SK-N-SH treated with all-trans-retinoic acid at 6 μM for 48 hours (cell line): ENCODE measurements around the gene ZNF488.

Source experiments
- ATAC-seq: fragments of 200-7000 bp; cut with Tn5 transposase; 3 replicates; pipeline ENCODE4 v1.9.1; 2020; ENCODE audit warnings: mild to moderate bottlenecking, moderate library complexity
- ARNTL ChIP-seq: fragments of 450-650 bp; formaldehyde crosslinking; IDR thresholded peaks from 2 replicates; pipeline ENCODE4 v1.5.0; 2020; ENCODE audit warnings: low read depth, mild to moderate bottlenecking, moderate library complexity, borderline replicate concordance
- BACH2 ChIP-seq: fragments of 250-450 bp; sonication (Bioruptor Pico); IDR thresholded peaks from 2 replicates; pipeline ENCODE4 v1.9.0; 2021; ENCODE audit warnings: mild to moderate bottlenecking, borderline replicate concordance
- ESRRG ChIP-seq: fragments of 250-450 bp; sonication (Bioruptor Pico); IDR thresholded peaks from 2 replicates; pipeline ENCODE4 v1.6.1; 2021; ENCODE audit warnings: mild to moderate bottlenecking
- GLIS3 ChIP-seq: fragments of 250-450 bp; sonication (Bioruptor Pico); IDR thresholded peaks from 2 replicates; pipeline ENCODE4 v1.5.0; 2020; ENCODE audit warnings: mild to moderate bottlenecking, moderate library complexity
- ISL1 ChIP-seq: fragments of 250-450 bp; sonication (Bioruptor Pico); IDR thresholded peaks from 2 replicates; pipeline ENCODE4 v2.1.2; 2022; ENCODE audit warnings: mild to moderate bottlenecking, moderate library complexity
- OSR1 ChIP-seq: fragments of 250-450 bp; sonication (Bioruptor Pico); IDR thresholded peaks from 2 replicates; pipeline ENCODE4 v1.8.0; 2022; ENCODE audit warnings: moderate library complexity, mild to moderate bottlenecking, inconsistent platforms
- PPARA ChIP-seq: fragments of 250-450 bp; sonication (Bioruptor Pico); IDR thresholded peaks from 2 replicates; pipeline ENCODE4 v1.5.0; 2020; ENCODE audit warnings: mild to moderate bottlenecking, borderline replicate concordance
- RARB ChIP-seq: fragments of 250-450 bp; sonication (Bioruptor Pico); IDR thresholded peaks from 2 replicates; pipeline ENCODE4 v1.8.0; 2021; ENCODE audit warnings: mild to moderate bottlenecking, moderate library complexity
- SNAI2 ChIP-seq: fragments of 250-450 bp; sonication (Bioruptor Pico); IDR thresholded peaks from 2 replicates; pipeline ENCODE4 v1.5.0; 2020; ENCODE audit warnings: mild to moderate bottlenecking, moderate library complexity
- TCF4 ChIP-seq: fragments of 250-450 bp; sonication (Bioruptor Pico); IDR thresholded peaks from 2 replicates; pipeline ENCODE4 v1.8.0; 2021; ENCODE audit warnings: mild to moderate bottlenecking, moderate library complexity, borderline replicate concordance
- TOX ChIP-seq: fragments of 250-450 bp; sonication (Bioruptor Pico); IDR thresholded peaks from 2 replicates; pipeline ENCODE4 v1.8.0; 2021; ENCODE audit warnings: mild to moderate bottlenecking, moderate library complexity, borderline replicate concordance
- ZC3H10 ChIP-seq: fragments of 250-450 bp; sonication (Bioruptor Pico); IDR thresholded peaks from 2 replicates; pipeline ENCODE4 v1.5.1; 2021; ENCODE audit warnings: mild to moderate bottlenecking, moderate library complexity
- ZFP3 ChIP-seq: fragments of 250-450 bp; sonication (Bioruptor Pico); IDR thresholded peaks from 2 replicates; pipeline ENCODE4 v1.5.0; 2020; ENCODE audit warnings: mild to moderate bottlenecking, moderate library complexity
- ZFP30 ChIP-seq: fragments of 450-650 bp; formaldehyde crosslinking; IDR thresholded peaks from 2 replicates; pipeline ENCODE4 v1.5.0; 2022; ENCODE audit warnings: mild to moderate bottlenecking, moderate library complexity
- ZNF565 ChIP-seq: fragments of 450-650 bp; formaldehyde crosslinking; conservative IDR thresholded peaks from 2 replicates; pipeline ENCODE4 v1.5.0; 2020; ENCODE audit warnings: low read depth, mild to moderate bottlenecking, moderate library complexity
- ZNF70 ChIP-seq: fragments of 450-650 bp; formaldehyde crosslinking; IDR thresholded peaks from 2 replicates; pipeline ENCODE4 v1.5.0; 2020; ENCODE audit warnings: mild to moderate bottlenecking, moderate library complexity
- ZNF8 ChIP-seq: fragments of 450-650 bp; formaldehyde crosslinking; IDR thresholded peaks from 2 replicates; pipeline ENCODE4 v1.5.0; 2020; ENCODE audit warnings: mild to moderate bottlenecking, moderate library complexity
- TF ChIP-seq, protein P1 (sequence below): fragments of 250-450 bp; sonication (Bioruptor Pico); IDR thresholded peaks from 2 replicates; pipeline ENCODE4 v1.5.1; 2021; ENCODE audit warnings: mild to moderate bottlenecking, moderate library complexity
- TF ChIP-seq, protein P2 (sequence below): fragments of 250-450 bp; sonication (Bioruptor Pico); IDR thresholded peaks from 2 replicates; pipeline ENCODE4 v1.8.0; 2021; ENCODE audit warnings: low read depth, mild to moderate bottlenecking, moderate library complexity, borderline replicate concordance
- TF ChIP-seq, protein P3 (sequence below): fragments of 250-450 bp; sonication (Bioruptor Pico); IDR thresholded peaks from 2 replicates; pipeline ENCODE4 v1.8.0; 2020; ENCODE audit warnings: mild to moderate bottlenecking, moderate library complexity, borderline replicate concordance
- TF ChIP-seq, protein P4 (sequence below): fragments of 250-450 bp; sonication (Bioruptor Pico); IDR thresholded peaks from 2 replicates; pipeline ENCODE4 v1.5.1; 2020; ENCODE audit warnings: low read depth, mild to moderate bottlenecking, moderate library complexity

ZNF488 gene

DNA sequence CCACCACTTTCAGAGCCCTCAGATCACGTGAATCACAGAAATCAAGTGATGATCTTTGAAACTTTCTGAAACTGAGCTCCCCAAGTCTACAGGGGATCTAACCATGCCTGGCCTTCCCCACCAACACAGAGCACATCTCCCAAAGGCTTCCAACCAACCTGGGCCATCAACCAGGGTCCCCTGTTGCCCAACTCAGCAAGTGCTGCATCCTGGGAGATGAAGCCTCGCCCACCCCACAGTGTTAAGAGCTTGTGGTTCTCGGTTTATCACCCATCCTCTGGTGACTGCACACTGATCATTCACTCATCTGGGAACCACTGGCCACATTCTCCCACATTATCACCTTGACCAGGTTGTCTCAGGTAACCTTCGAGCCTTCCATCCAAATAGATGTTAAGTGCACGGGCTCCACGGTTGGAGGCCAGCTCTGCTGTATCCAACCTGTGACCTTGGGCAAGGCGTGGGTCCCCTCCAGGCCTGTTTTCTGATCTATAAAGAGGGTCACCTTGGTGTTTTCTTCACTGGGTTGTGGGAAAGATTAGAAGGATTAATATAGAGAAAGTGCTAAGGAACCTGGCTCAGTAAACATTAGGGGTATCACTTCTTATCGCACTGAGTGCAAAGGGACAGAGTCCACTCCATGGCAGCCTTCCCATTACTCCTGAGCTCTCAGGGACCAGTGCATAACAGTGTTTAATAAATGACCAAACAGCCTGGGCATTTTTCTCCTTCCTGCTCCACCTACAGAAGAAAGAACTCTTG lies 3.6 kb downstream of the ZNF488 start:
- TF ChIP-seq, protein P1, sequence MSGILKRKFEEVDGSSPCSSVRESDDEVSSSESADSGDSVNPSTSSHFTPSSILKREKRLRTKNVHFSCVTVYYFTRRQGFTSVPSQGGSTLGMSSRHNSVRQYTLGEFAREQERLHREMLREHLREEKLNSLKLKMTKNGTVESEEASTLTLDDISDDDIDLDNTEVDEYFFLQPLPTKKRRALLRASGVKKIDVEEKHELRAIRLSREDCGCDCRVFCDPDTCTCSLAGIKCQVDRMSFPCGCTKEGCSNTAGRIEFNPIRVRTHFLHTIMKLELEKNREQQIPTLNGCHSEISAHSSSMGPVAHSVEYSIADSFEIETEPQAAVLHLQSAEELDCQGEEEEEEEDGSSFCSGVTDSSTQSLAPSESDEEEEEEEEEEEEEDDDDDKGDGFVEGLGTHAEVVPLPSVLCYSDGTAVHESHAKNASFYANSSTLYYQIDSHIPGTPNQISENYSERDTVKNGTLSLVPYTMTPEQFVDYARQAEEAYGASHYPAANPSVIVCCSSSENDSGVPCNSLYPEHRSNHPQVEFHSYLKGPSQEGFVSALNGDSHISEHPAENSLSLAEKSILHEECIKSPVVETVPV (CRISPR knock-in tag): no peak
- no peak for TF ChIP-seq TCF4 (CRISPR knock-in tag)
- no peak for TF ChIP-seq BACH2 (CRISPR knock-in tag)
- TF ChIP-seq, protein P2, sequence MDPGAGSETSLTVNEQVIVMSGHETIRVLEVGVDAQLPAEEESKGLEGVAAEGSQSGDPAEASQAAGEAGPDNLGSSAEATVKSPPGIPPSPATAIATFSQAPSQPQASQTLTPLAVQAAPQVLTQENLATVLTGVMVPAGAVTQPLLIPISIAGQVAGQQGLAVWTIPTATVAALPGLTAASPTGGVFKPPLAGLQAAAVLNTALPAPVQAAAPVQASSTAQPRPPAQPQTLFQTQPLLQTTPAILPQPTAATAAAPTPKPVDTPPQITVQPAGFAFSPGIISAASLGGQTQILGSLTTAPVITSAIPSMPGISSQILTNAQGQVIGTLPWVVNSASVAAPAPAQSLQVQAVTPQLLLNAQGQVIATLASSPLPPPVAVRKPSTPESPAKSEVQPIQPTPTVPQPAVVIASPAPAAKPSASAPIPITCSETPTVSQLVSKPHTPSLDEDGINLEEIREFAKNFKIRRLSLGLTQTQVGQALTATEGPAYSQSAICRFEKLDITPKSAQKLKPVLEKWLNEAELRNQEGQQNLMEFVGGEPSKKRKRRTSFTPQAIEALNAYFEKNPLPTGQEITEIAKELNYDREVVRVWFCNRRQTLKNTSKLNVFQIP: no peak
- TF ChIP-seq ESRRG (CRISPR knock-in tag): no peak
- TF ChIP-seq SNAI2 (CRISPR knock-in tag): no peak
- TF ChIP-seq OSR1 (CRISPR knock-in tag): no peak
- TF ChIP-seq RARB (CRISPR knock-in tag): no peak
- TF ChIP-seq ISL1 (CRISPR knock-in tag): no peak
- TF ChIP-seq PPARA: no peak
- TF ChIP-seq ZC3H10 (CRISPR knock-in tag): no peak
- no peak for TF ChIP-seq GLIS3 (CRISPR knock-in tag)
- no peak for TF ChIP-seq ARNTL (CRISPR knock-in tag)
- TF ChIP-seq ZNF565: no peak

DNA sequence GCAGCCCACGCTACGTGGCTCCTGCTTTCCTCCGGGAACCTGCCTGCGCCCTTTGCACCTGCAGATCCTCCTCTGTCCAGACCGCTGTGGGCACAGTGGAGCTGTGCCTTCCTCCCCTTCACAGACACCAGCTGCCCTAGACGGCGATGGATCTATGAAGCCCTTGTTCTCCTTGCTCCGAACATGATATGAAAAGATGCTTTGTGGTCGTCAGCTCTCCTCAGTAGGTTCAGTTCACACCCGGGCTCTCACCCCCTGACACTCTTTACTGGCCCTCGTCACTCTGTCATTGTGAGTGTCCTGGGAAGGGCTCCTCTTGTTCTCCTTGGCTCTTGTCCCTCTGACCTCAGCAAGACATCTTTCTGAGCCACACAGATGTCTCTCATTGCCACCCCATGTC lies 4.2 kb downstream of the ZNF488 start:
- ATAC-seq: no peak
- TF ChIP-seq ZNF565 (no peak), ESRRG (CRISPR knock-in tag) (no peak), ARNTL (CRISPR knock-in tag) (no peak)

More for the DNA sequence above, 3.6 kb downstream of the ZNF488 start:
- no peak for ATAC-seq

DNA sequence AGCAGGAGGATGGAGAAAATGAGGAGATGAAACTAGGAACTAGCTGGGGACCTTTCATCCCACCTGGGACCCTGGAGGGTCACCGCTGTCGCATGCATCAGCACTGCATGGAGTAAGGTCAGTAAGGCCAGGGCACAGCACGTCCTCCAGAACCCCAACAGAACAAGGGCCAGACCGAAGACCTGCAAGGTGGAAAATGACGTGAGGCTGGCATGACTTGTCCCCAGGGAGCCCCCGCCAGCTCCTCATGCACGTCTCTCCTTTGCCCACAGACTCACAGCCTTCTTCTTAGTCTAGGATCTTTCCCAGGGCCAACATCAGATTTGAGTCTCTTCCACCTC lies 4.7 kb downstream of the ZNF488 start:
- no peak for ATAC-seq
- TF ChIP-seq ZFP3 (CRISPR knock-in tag) (no peak), SNAI2 (CRISPR knock-in tag) (no peak), OSR1 (CRISPR knock-in tag) (no peak), ZNF8 (CRISPR knock-in tag) (no peak), TOX (CRISPR knock-in tag) (no peak)
- TF ChIP-seq, protein P3, sequence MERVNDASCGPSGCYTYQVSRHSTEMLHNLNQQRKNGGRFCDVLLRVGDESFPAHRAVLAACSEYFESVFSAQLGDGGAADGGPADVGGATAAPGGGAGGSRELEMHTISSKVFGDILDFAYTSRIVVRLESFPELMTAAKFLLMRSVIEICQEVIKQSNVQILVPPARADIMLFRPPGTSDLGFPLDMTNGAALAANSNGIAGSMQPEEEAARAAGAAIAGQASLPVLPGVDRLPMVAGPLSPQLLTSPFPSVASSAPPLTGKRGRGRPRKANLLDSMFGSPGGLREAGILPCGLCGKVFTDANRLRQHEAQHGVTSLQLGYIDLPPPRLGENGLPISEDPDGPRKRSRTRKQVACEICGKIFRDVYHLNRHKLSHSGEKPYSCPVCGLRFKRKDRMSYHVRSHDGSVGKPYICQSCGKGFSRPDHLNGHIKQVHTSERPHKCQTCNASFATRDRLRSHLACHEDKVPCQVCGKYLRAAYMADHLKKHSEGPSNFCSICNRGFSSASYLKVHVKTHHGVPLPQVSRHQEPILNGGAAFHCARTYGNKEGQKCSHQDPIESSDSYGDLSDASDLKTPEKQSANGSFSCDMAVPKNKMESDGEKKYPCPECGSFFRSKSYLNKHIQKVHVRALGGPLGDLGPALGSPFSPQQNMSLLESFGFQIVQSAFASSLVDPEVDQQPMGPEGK (CRISPR knock-in tag): no peak
- TF ChIP-seq, protein P4, sequence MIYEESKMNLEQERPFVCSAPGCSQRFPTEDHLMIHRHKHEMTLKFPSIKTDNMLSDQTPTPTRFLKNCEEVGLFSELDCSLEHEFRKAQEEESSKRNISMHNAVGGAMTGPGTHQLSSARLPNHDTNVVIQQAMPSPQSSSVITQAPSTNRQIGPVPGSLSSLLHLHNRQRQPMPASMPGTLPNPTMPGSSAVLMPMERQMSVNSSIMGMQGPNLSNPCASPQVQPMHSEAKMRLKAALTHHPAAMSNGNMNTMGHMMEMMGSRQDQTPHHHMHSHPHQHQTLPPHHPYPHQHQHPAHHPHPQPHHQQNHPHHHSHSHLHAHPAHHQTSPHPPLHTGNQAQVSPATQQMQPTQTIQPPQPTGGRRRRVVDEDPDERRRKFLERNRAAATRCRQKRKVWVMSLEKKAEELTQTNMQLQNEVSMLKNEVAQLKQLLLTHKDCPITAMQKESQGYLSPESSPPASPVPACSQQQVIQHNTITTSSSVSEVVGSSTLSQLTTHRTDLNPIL (CRISPR knock-in tag): no peak

DNA sequence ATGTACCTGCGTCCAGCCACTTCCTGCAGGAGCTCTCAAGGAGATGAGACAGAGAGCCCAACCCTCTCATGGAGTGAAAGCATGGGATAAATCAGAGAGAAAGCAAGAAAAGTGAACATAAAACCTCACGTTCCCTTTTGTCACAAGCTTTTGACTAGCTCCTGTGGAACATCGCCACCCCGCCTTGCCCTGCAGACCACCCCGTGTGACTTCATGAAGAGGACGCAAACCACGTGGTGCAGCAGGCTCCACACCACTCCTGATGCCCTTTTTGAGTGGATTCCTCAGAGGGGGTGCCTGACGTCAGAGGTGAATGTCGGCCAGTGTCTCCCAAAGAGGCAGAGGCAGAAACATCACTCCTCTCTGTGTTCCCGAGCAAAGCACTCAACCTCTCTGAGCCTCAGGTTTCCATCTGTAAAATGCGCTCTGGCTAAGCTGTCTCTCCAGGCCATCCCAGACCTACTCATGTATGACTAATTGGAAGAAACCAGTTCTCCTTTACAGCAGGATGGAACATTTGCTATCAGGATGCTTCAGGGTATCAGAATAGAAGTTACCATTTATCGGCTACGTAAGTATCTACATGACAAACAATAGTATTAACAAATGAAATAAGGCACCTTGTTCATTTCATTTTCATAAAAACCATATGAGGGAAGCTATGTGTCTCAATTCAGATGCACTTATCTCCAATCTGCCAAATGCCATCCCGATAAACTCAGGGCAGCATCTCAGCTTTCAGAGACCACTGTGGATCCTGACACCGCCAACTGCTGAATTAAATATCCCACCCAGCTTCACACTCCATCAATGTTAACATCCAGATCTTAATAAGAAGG lies 5.3 kb downstream of the ZNF488 start:
- no peak for TF ChIP-seq ZNF70 (CRISPR knock-in tag)
- TF ChIP-seq ZFP30 (CRISPR knock-in tag): no peak
- TF ChIP-seq ZNF8 (CRISPR knock-in tag): no peak
- TF ChIP-seq SNAI2 (CRISPR knock-in tag): no peak
- no peak for ATAC-seq
